HPDE6-E6E7 (cell line): ENCODE measurements around the gene CCDC61.
A peak's percentile ranks its signal among the peaks of the same experiment; 100 is the strongest.

Experiments used
- DNase-seq: peaks from one replicate; pipeline ENCODE4 v3.0.0; 2011; ENCODE audit warnings: missing footprints; ENCODE audit errors: extremely low spot score

Gene CCDC61

GRCh38 chr19:46015687-46016425, 20.6 kb downstream of the CCDC61 start:
- DNase-seq, result no peak

GRCh38 chr19:46016426-46017094, 21.3 kb downstream of the CCDC61 start:
- DNase-seq, result peak; percentile 75

- DNase-seq, result no peak
These were observed 21.8 kb downstream of the CCDC61 start for GRCh38 chr19:46017095-46017429.

- no peak for DNase-seq
These were observed 22.8 kb downstream of the CCDC61 start for GRCh38 chr19:46017874-46018675.

- DNase-seq, result no peak
These were observed 23.5 kb downstream of the CCDC61 start for GRCh38 chr19:46018729-46019251.

GRCh38 chr19:46019270-46019669, 24.0 kb downstream of the CCDC61 start:
- DNase-seq, result no peak

GRCh38 chr19:46020819-46021125, 25.5 kb downstream of the CCDC61 start:
- no peak for DNase-seq

- peak; percentile 54 for DNase-seq
These were observed 26.3 kb downstream of the CCDC61 start for GRCh38 chr19:46021531-46022041.

GRCh38 chr19:46022061-46022430, 26.8 kb downstream of the CCDC61 start:
- DNase-seq, result peak; percentile 19

GRCh38 chr19:46022431-46023310, 27.4 kb downstream of the CCDC61 start, which contains the start of gene PGLYRP1:
TSS of gene PGLYRP1 (minus strand) at chr19:46023053. CDS start at chr19:46023021, 32 bp downstream.
- DNase-seq, result no peak

- DNase-seq, result no peak
These were observed 28.1 kb downstream of the CCDC61 start for GRCh38 chr19:46023311-46023779.

- no peak for DNase-seq
These were observed 30.6 kb downstream of the CCDC61 start for GRCh38 chr19:46025835-46026234.

GRCh38 chr19:46030812-46031550, 35.7 kb downstream of the CCDC61 start:
- DNase-seq, result no peak

GRCh38 chr19:46031781-46032596, 36.7 kb downstream of the CCDC61 start:
- DNase-seq, result no peak

- no peak for DNase-seq
These were observed 37.3 kb downstream of the CCDC61 start for GRCh38 chr19:46032597-46033025.

GRCh38 chr19:46033401-46033800, 38.1 kb downstream of the CCDC61 start:
- no peak for DNase-seq

GRCh38 chr19:46035546-46035945, 40.3 kb downstream of the CCDC61 start:
- DNase-seq, result no peak

- DNase-seq, result no peak
These were observed 40.9 kb downstream of the CCDC61 start for GRCh38 chr19:46035986-46036743.

- DNase-seq, result no peak
These were observed 41.5 kb downstream of the CCDC61 start for GRCh38 chr19:46036744-46037128.
